AG09309 (cell line): ENCODE results near the gene WDR82.
"Not testable (repeated sequence)": the region's sequence is repeated elsewhere in the genome, so short reads cannot be mapped to it uniquely, and the experiment has no call there.

Experiments
- DNase-seq: peaks from one replicate; pipeline ENCODE4 v3.0.0-alpha.2; 2010; ENCODE audit warnings: low read depth
- H3K4me3 ChIP-seq: 2 replicates; pipeline ENCODE4 v1.5.1; 2011; ENCODE audit warnings: mild to moderate bottlenecking, low read depth, low read length, moderate library complexity; ENCODE audit not compliant: control insufficient read depth
- TF ChIP-seq, protein P1 (sequence below): IDR thresholded peaks from 2 replicates; pipeline ENCODE4 v1.5.1; 2011; ENCODE audit warnings: mild to moderate bottlenecking, low read depth, low read length, inconsistent platforms; ENCODE audit not compliant: insufficient read depth, control insufficient read depth; ENCODE audit errors: missing control alignments

WDR82 gene

DNA sequence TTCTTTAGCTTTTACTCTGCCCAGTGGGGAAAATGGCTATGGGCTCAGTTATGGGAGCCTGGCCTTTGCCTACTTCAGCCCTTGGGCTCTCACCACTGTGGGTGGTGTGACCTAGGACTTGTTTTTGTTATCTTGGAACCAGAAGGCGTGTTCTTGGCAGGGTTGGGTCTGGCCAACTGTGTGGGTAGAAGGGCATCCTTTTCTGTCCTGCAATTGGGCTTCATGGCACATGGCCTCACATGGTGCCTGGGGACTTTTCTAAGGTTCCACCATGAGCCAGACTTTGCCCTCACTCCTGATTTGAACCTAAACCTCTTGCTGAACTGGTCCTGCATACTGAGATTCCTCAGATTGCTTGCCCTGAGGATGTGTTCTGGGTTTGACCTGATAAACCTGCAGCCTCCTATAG lies 10.9 kb upstream of the WDR82 start:
- TF ChIP-seq, protein P1, sequence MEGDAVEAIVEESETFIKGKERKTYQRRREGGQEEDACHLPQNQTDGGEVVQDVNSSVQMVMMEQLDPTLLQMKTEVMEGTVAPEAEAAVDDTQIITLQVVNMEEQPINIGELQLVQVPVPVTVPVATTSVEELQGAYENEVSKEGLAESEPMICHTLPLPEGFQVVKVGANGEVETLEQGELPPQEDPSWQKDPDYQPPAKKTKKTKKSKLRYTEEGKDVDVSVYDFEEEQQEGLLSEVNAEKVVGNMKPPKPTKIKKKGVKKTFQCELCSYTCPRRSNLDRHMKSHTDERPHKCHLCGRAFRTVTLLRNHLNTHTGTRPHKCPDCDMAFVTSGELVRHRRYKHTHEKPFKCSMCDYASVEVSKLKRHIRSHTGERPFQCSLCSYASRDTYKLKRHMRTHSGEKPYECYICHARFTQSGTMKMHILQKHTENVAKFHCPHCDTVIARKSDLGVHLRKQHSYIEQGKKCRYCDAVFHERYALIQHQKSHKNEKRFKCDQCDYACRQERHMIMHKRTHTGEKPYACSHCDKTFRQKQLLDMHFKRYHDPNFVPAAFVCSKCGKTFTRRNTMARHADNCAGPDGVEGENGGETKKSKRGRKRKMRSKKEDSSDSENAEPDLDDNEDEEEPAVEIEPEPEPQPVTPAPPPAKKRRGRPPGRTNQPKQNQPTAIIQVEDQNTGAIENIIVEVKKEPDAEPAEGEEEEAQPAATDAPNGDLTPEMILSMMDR, result no peak
- no peak for DNase-seq
- no peak overlapping the region for H3K4me3 ChIP-seq

DNA sequence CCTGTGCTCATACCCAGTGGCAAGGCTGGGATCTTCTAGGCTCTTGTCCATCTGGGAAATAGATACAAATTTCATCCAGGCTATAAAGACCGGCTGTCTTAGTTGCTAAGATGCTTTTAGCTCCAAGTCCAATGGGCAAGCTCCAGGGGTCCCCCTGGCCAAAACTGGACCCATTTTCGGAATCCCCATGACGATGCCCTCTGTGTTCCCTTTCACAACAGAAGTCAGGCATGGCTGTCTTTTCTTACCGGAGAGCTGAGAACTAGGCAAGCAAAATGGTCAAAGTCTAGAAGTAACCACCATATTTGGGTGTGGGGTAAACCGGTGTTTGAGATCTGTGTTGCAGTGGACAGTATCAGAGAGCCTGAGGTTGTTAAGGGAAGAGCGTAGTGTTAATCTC lies 10.2 kb upstream of the WDR82 start:
- no peak for DNase-seq
- H3K4me3 ChIP-seq, result peak overlapping the region; percentile 97
- TF ChIP-seq, protein P1, result no peak

DNA sequence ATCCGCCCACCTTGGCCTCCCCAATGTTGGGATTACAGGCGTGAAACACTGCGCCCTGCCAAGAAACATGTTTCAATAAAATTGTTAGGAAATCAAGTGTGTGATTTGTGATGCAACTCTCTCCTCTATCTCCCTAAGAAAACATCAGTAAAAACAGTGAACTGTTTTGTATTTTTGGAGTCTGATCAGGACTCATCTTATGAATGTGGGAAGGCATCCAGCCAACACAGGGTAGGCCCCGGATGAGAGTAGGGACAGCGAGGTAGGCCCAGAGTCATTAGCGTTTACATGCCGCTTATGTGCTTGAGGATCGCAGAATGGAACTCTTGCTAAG lies 8.3 kb upstream of the WDR82 start:
- no peak for DNase-seq
- peak overlapping the region; percentile 97 for H3K4me3 ChIP-seq
- TF ChIP-seq, protein P1, result no peak

DNA sequence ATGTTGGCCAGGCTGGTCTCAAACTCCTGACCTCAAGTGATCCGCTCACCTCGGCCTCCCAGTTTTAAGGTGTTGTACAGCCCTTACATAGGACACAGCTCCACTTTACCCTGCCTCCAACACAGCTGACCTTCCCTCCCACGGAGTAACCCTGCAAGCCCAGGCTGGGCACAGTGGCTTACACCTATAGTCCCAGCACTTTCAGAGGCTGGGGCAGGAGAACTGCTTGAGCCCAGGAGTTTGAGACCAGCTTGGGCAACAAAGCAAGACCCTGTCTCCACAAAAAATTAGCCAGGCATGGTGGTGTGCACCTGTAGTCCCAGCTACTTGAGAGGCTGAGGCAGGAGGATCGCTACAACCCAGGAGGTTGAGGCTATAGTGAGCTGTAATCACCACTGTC lies 5.6 kb upstream of the WDR82 start:
- not testable (repeated sequence) for H3K4me3 ChIP-seq, DNase-seq

DNA sequence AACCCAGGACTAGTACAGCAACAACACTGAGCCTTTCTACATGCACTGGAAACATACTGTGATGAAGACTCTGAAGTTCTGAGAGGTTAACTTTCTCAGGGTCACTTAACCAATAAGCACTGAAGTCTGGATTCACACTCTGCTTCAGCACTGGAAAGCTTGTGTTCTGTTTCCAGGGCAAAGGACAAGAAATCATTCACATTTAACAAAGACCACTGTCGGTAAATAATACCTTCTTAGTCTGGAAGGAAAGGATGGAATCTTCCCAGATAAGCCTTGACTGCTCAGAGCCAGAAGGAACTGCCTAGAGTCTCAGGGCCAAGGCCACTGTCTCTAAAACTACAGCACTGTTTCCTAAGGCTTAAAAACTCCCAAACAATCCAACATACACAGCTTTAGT lies 4.9 kb upstream of the WDR82 start:
- TF ChIP-seq, protein P1, result no peak
- no peak overlapping the region for H3K4me3 ChIP-seq
- no peak for DNase-seq

DNA sequence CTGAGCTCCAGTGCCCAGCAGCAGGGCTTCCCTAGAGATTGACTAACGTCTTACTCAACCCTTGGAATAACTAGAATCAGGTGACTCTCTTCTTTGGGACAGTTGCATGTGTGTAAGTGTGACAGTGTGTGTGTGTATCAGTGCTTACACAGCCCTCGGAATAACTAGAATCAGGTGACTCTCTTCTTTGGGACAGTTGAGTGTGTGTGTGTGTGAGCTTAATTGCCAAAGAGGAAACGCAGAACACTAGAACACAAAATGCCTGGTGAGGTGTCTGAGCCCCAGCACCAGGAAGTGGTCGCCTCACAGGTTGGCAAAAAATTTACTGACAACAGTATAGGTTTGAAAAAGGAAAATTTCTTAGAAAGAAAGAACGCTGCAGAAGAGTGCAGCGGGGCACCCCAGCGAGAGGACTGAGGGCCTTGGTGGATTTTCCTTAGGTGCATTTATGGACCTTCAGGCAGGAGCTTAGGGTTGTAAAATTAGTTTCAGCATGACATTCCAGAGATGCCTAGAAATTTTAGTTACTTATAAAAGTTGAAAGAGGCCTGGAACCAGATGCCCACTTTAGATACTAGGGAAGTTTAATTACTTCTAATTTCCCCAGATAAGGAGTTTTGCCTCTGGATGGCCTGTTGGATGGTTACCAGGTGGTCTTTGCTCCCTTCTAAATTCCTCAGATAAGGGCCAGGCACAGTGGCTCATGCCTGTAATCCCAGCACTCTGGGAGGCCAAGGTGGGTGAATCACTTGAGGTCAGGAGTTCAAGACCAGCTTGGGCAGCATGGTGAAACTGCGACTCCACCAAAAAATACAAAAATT lies 3.7 kb upstream of the WDR82 start:
- no peak overlapping the region for H3K4me3 ChIP-seq
- no peak for DNase-seq
- TF ChIP-seq, protein P1, result no peak

- no peak for DNase-seq
- TF ChIP-seq, protein P1, result no peak
- no peak overlapping the region for H3K4me3 ChIP-seq
Observed at GRCh38 chr3:52280050-52280461, 1.6 kb upstream of the WDR82 start.
